HG02588 (cell line): Measurements from ENCODE around the gene ANKRD13B.

ENCODE experiments used
- ATAC-seq: cut with Tn5 transposase; IDR thresholded peaks from one replicate; pipeline ENCODE4 v1.9.1; 2021; ENCODE audit warnings: mild to moderate bottlenecking, moderate library complexity; ENCODE audit not compliant: unreplicated experiment

ANKRD13B gene

GRCh38 chr17:29593591-29594518 lies 923 bp downstream of the ANKRD13B start:
- no peak for ATAC-seq

DNA sequence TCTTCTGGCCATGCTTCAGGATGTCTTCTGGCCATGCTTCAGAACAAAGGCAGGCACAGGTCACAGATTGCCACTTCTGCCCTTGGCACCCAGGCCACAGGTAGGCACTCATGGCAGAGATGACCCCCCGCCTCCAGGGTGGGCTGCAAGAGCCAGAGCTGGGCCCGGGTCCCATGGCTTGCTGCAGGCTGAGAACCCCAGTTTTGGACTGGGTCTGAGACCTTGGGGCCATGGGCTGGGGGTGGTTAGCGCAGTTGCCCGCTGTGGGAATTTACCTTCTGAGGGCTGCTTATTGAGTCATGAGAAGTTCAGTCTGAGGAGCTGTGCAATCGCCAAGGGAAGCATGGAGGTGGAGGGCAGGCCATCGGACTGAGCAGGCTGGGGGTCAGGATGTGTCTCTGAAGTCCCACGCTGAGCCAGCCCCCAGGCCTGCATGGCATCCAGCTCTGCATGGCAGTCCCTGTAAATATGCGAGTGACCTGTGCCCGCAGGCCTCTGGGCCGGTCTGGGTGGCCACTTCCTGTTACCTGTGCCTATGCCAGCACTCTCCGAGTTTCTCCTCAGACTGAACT lies 1.7 kb downstream of the ANKRD13B start:
- ATAC-seq: no peak

DNA sequence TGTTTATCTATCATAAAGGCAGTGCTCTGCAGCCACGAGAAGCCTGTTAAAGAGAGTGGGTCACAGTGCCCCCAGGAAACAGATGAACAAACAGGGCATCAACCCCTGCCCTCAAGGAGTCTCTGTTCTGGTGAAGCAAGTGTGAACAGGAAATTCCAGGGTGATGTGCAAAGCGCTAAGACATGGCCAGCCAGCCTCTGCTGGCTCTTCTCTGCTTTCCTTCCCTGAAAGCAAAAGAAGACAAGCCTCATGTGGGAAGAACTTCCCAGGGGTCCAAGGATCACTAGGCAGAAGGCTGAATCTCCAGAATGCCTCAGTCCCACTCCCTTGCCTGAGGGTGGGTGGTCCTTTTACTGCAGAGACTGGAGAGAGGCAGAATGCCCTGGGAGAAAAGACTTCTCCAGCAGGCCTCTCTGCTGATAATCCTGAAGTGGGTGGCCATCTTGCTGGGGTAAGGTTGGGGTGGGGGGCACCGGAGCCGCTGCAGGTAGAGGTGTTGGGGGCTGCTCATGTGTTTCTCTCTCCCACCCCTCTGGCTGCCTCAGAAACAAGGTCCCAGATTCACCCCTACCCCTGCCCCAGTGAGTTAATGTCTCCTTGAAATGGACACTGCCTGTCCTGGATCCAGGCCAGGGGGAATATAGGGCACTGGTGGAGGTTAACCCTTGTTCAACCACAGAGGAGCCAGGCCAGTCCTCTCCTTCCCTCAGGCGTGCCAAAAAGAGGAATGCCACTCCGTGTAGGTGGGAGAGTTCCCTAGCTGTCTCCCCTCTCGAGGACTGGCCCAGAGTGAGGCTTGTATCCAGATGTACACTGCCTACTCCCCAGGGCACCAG lies 2.4 kb downstream of the ANKRD13B start:
- ATAC-seq: no peak

DNA sequence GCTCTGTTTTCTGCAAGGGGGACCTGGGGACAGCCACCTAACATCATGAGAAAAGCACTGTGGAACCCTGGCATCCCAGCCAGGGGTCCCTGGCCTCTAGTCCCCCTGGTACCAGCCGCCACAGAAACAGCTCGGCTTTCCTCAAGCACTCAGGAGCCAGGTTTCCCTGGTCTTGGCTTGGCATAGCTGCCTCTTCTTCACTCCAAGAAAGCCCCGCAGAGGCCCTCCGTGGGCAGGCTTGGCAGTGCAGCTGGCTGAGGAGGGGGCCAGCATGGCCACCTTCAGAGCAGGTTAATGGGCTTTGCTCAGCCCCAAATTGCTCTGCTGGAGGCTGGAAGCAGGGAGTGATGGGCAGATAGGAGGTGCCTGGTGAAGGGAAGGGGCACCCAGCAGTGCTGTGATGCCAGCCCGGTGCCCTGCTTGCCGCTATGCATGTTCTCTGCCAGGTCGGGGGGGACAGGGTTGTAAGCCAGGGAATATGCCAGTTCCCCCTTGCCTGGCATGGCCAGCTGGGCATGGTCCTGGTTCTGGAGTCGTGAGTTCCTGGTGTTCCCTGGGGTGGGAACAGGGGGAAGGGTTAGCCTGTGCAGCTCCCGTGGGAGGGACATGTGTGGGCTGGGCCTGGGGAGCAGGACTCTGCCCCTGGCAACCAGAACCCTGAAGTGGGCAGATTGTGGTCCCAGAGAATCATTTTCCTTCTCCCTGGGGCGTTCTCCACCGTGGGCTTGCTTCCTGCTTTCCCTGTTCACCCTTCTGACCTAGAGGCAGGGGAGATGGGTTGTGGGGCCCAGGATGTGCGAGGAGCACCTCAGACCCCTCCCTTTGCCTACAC lies 3.2 kb downstream of the ANKRD13B start:
- no peak for ATAC-seq

GRCh38 chr17:29596811-29597210 lies 3.9 kb downstream of the ANKRD13B start:
- ATAC-seq: no peak

- no peak for ATAC-seq
Measured at GRCh38 chr17:29597361-29598172, 4.6 kb downstream of the ANKRD13B start.

- ATAC-seq: no peak
Measured at GRCh38 chr17:29603109-29603674, 10.3 kb downstream of the ANKRD13B start.

DNA sequence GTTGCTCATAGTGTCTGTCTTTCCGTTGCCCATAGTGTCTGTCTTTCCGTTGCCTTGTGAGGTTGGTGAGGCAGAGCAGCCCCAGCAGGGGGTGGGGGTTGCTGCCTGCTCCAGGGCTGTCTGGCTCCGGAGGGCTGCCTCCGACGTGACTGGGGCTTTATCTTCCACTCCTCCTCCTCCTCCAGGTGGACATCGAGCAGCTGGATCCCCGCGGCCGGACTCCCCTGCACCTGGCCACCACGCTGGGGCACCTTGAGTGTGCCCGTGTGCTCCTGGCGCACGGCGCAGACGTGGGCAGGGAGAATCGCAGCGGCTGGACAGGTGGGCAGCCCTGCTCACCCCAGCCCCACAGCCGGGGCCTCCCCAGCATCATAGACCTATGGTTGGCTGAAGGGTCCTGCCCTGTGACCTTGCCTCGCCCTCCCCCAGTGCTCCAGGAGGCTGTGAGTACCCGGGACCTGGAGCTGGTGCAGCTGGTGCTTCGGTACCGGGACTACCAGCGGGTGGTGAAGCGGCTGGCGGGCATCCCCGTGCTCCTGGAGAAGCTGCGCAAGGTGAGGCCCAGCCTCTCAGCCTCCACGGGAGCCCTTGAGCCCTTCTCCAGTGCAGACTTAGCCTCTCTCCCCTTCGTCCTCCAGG lies 14.7 kb downstream of the ANKRD13B start:
- no peak for ATAC-seq

DNA sequence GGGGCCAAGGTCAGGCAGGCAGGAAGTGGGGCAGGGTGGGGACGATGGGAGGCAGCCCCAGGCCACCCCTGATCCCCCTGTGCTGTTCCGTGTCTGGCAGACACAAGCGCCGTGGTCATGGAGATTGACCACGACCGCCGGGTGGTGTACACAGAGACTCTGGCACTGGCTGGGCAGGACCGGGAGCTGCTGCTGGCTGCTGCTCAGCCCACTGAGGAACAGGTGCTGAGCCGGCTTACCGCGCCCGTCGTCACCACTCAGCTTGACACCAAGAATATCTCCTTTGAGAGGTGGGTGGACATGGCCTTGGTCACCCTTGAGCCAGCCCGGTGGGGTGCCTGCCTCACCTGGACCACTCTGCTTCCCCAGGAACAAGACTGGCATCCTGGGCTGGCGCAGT lies 16.1 kb downstream of the ANKRD13B start:
- ATAC-seq: no peak

DNA sequence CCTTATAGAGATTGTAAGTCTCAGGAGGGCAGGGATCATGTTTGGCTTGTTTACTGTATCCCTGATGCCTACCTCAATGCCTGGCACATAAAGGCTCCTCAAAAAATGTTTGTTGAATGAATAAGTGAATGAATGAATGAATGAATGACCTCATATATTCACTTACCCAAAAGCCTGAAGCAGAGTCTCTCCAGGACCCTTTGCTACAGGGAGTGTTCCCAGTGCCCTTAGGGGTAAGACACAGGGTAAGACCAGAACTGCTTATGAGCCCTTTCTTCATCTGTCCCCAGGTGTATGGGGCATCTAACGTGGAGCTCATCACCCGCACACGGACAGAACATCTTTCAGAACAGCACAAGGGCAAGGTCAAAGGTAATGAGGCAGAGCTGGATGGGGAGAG lies 17.5 kb downstream of the ANKRD13B start:
- no peak for ATAC-seq

DNA sequence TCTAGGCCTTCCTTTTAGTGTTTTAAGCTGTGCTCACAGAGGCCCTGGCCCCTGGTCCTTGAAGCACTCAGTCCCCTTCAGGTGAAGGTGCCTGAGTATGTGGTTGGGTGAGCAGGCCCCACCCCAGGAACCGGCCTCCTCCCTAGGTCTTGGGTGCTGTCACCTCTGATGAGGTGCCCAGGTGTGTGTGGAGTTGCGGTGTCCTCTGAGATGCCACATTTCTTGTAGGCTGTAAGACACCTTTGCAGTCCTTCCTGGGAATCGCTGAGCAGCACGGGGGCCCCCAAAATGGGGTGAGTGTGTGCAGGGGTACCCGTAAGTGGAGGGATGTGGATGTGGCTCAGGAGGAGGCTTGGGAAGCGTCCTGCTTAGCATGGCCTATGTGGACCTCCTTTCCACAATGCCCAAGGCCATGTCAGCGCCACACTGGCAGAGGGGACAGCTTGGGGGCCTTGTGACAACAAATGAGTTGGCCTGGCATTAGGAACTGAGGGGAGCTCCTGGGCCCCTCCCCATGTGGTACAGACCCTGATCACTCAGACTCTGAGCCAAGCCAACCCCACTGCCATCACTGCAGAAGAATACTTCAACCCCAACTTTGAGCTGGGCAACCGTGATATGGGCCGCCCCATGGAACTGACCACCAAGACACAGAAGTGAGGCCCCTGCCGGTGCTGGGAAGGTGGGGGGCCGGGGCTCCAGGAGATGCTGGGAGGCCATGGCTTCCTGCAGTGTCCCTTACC lies 18.6 kb downstream of the ANKRD13B start:
- no peak for ATAC-seq

- no peak for ATAC-seq
Measured at GRCh38 chr17:29612094-29612403, 19.1 kb downstream of the ANKRD13B start.

- no peak for ATAC-seq
Measured at GRCh38 chr17:29612404-29613280, 19.7 kb downstream of the ANKRD13B start.

- no peak for ATAC-seq
Measured at GRCh38 chr17:29613352-29613837, 20.5 kb downstream of the ANKRD13B start.

DNA sequence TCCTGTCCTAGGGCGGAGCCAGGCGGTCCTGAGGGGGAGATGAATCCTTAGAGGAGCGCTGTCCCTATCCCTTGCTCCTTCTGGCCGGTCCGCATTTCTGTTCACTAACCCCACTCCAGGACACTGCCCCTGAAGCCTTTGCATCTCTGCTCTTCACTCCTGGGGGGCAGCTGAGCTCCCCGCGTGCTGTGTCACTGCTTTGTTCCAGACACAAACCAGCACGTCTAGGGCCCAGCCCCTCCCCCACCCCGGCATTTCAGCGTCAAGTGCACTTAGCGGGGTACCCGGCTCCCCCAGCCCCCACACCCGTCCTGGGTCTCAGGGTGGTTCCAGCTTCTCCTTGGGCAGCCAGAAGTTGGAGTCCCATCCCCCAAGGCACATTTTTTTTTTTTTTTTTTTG lies 20.9 kb downstream of the ANKRD13B start:
- no peak for ATAC-seq

DNA sequence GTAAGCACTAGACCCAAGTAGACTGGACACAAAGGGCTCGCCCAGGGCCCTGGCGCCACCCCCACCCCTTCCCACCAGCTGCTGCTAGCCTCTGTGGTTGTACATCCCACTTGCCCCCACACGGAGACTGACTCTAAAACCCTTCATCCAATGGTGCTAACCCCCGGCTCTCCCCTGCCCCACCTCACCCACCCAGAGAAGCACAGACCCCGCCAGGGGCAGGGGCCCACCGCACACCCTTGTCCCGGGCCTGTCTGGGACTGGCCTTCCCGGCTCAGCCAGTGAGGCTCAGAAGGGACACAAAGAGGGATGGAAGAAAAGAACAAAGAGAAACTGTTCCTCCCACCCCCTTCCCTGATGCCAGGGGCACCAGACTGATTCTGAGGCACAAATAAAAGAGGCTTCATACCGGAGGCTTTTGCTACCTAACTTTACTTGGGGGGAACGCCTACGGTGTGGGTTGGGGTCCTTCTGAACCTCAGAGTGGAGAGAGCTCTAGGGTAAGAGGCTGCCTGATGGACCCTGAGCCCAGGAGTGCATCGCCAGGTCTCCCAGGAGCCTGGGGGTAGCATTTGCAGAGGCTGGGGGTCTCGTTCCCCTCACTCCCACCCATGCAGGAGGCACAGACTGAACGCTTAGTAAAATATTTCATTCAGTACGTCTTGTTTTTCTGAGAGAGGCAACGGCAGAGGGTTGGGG lies 21.6 kb downstream of the ANKRD13B start:
- no peak for ATAC-seq

GRCh38 chr17:29615048-29615385 lies 22.1 kb downstream of the ANKRD13B start:
- no peak for ATAC-seq
